T1000 (cell line): Measurements from ENCODE around the gene PRRX2.

ENCODE experiments used
- DNase-seq: peaks from one replicate; lab custom pipeline; 2025; ENCODE audit warnings: mixed read lengths; lab: John Stamatoyannopoulos, UW

Gene PRRX2

GRCh38 chr9:129665389-129665775 is at the start of gene PRRX2:
Gene PRRX2 (plus strand): TSS chr9:129665647. CDS start chr9:129665868, 221 bp downstream.
- DNase-seq = no peak

- peak; percentile 37 for DNase-seq
These were observed 48.3 kb upstream of the PRRX2 start for GRCh38 chr9:129617167-129617566.

DNA sequence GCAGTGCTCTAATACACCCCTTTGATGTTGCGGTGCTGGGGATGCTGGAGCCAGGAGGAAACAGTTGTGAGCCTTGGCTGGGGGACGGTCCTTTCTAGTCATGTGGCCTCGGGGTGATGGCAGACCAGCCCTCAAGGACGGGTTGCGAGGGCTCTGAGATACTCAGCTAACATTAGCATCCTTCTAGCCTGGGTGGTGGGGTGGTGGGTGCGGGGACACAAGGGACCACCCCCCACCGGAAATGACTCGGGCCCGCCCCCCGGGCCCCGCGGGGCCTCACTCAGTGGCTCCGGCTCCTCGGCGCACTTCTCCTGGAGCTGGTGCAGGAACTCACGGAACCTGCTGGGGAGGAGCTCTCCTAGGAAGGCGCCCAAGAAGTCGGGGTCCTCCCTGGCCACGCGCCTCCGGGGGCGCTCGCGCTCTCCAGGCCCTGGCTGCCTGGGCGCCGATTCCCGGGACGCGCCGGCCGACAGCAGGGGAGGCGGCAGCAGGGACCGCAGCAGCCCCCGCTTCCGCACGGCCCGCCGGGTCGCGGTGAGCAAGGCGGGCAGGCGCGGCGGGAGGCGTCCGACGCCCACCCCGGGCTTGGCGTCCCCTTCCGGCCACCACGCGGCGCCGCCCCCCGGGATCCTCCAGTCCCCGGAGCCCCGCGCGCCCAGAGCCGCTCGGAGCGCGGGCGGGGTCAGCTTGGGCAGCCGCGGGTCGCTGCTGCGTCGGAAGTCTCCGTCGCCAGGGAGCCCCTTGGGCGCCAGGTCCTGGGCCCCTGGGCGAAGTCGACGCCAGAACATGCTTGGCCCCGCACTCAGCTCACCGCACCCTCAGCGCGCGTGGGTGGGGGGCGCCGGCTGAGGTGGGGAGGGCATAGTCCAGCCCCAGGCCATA is 45.4 kb upstream of the PRRX2 start:
- no peak for DNase-seq

DNA sequence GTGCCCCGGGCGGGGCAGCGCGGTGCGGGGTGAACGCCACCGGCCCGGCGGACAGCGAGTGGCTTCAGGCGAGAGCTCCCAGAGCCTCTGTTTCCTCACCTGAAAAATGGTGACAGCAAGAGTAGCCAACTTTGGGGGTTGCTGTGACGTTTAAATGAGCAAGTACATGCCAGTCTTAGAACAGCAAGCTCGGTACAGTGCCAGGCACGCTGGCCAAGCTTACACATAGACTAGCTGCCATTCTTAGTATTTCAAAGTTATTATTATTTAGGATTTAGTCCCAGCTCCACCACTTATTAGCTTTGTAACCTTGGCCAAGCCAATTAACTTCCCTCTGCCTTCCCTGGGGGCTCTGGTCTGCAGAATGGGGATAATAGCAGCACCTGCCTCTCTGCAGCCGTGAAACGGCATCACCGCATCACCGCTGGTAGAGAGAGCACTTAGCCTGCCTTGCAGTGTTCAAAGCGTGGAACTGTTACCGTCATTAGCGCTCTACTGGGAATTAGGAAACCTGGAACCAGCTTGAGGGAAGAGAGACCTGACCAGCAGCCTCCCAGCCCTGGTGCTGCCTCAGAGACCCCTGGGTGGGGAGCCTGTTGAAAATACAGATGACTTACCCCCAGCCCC is 44.7 kb upstream of the PRRX2 start, which contains the start of gene C9orf50:
TSS of gene C9orf50 (minus strand) at position 433 of the 627 bp plus-strand sequence. CDS start 527 bp downstream, outside the sequence.
- no peak for DNase-seq

GRCh38 chr9:129623331-129623730 is 42.1 kb upstream of the PRRX2 start:
- no peak for DNase-seq

- peak; percentile 38 for DNase-seq
These were observed 41.2 kb upstream of the PRRX2 start for GRCh38 chr9:129624168-129624759.

GRCh38 chr9:129624947-129625346 is 40.5 kb upstream of the PRRX2 start:
- no peak for DNase-seq

GRCh38 chr9:129626079-129626624 is 39.3 kb upstream of the PRRX2 start, which contains the start of gene NTMT1:
Gene NTMT1 (plus strand): TSS chr9:129626163. CDS start chr9:129632704, 6,541 bp downstream.
- DNase-seq = peak; percentile 64

- no peak for DNase-seq
These were observed 38.7 kb upstream of the PRRX2 start for GRCh38 chr9:129626625-129627284.

GRCh38 chr9:129627556-129628440 is 37.6 kb upstream of the PRRX2 start:
- no peak for DNase-seq

DNA sequence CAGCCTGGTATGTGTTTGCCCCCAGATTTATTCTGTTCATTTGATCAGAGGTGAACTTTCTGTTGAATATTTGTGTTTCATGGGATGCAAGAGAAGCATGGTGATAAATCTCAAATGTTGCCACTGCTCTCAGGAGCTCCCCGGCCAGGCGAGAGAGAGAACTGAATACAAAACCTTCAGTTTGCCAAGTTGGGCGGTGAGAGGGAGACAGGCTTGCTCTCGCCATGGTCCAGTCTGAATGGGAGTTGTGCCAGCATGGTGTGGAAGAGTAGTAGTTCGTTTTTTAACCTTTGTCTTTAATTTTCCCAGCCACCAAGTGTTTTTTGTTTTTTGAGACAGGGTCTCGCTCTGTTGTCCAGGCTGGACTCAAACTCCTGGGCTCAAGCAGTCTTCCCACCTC is 36.7 kb upstream of the PRRX2 start:
- DNase-seq = no peak

GRCh38 chr9:129629251-129629820 is 36.1 kb upstream of the PRRX2 start:
- no peak for DNase-seq

DNA sequence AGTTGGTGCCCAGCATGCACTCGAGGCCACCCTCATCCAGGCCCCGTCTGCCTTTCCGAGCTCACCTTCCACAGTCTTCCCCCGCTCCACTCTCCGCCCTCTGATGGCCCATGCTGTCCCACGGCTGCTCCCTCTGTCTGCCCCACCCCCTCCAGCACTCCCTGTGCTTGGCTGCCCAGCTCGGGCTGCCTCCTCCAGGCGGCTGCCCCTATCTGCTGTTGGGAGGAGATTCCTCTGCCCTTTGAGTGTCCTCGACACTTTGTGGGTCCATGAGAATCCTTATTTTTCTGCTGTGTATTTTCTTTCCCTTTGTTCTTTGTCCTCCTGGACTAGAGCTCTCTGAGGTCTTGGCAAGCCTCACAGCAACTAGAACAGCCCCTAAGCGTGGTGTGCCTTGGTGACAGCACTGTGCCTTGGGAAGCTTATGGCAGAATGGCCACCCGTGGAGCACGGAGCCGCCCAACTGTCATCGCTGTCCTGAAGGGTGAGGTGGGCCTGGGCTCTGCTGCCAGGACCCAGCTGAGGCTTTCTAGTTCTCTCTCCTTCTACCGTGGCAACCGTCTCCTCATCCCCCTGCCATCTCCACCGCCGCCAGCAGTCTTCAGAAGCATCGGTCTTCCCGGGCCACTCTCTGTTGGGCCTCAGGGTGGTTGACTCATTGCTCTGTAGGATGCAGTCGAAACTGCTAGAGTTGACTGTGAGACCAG is 34.3 kb upstream of the PRRX2 start:
- peak; percentile 60 for DNase-seq

GRCh38 chr9:129631674-129632129 is 33.7 kb upstream of the PRRX2 start:
- no peak for DNase-seq

DNA sequence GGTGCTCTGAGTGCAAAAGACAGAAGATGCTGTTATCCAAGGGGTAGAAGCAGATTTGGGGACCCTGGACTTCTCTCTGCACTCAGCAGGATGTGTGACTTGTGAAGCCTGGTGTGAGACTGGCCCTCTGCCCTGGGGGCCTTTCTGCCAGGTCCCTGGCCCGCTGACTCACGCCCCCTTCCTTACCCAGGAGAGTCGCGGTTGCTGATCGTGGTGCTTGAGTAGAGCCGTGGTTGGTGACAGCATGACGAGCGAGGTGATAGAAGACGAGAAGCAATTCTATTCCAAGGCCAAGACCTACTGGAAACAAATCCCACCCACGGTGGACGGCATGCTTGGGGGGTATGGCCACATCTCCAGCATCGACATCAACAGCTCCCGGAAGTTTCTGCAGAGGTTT is 33.0 kb upstream of the PRRX2 start:
- peak; percentile 15 for DNase-seq

GRCh38 chr9:129633207-129633606 is 32.2 kb upstream of the PRRX2 start:
- DNase-seq = no peak

DNA sequence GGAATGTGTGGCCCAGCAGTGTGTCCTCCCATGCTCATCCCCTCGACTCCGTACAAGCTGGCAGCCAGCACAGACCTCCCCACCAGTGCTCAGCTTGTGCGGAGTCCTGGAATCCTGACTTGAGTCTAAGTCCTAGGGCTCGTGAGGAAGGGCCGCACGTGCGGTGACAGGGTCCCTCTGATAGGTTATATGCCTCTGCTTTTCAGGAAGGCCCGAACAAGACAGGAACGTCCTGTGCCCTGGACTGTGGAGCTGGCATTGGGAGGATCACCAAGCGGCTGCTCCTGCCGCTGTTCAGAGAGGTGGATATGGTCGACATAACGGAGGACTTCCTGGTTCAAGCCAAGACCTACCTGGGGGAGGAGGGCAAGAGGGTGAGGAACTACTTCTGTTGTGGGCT is 31.6 kb upstream of the PRRX2 start:
- DNase-seq = no peak

DNA sequence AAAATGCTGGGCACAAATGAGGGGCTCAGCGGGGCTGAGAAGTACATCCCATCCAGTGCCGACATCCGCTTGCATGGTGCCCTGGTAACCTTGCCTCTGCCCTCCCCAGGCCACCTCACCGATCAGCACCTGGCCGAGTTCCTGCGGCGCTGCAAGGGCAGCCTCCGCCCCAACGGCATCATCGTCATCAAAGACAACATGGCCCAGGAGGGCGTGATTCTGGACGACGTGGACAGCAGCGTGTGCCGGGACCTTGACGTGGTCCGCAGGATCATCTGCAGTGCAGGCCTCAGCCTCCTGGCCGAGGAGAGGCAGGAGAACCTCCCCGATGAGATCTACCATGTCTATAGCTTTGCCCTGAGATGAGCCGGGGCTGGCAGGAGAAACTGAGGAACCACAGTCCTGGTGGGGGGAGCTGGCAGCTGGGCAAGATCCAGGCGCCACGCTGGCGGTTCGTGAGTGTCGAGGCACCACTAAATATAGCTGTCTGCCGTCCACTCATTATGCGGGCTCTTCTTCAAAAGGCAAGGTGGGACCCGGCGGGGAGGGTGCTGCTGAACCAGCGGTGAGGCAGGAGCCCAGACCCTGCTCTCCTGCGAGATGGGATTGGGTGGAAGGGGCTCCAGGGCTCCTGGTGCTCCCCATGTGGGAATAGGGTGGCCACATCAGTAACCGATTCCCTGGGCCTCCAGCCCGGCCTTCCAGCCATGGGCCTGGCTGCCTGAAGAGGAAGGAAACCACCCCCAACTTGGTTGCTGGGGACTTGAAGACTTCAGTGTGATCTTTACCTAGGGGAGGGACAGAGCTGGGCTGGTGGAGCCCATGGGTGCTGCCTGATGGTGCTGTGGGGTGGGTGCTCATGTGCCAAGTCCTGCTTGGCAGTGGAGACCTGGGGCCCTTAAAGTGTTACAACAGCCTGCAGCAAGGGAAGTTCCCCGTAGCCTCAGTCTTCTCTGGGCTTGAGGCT is 30.1 kb upstream of the PRRX2 start:
- DNase-seq = no peak
